ENCODE results near the gene APOL1.
"Not testable (repeated sequence)": the region's sequence is repeated elsewhere in the genome, so short reads cannot be mapped to it uniquely, and the experiment has no call there.

The APOL1 gene

GRCh38 chr22:36225333-36225922, 27.5 kb upstream of the APOL1 start:
- DNase-seq: no peak

DNA sequence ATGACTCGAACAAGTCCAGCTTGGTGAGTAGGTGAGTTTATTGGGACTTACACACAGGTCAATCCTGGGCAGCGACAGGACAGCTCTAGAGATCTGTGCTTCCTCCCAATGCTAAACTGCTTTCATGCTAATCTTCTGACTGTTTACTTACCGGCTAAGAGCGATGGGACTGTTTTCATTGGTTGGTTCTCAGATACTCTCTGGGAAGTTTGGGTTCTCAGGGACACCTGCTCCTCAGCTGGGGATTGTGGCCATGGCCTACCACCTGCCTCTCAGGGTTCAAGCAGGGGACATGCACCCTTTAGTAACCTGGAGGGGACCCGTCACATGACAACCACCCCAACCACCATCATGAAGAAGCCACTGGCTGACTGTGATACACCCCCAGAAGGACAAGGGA, 26.7 kb upstream of the APOL1 start:
- no peak for DNase-seq

- DNase-seq: no peak
Observed at GRCh38 chr22:36227396-36227795, 25.5 kb upstream of the APOL1 start.

GRCh38 chr22:36227806-36228205, 25.1 kb upstream of the APOL1 start:
- DNase-seq: no peak

GRCh38 chr22:36228369-36228768, 24.6 kb upstream of the APOL1 start:
- DNase-seq: not testable (repeated sequence)

GRCh38 chr22:36228944-36229343, 24.0 kb upstream of the APOL1 start:
- DNase-seq: no peak

DNA sequence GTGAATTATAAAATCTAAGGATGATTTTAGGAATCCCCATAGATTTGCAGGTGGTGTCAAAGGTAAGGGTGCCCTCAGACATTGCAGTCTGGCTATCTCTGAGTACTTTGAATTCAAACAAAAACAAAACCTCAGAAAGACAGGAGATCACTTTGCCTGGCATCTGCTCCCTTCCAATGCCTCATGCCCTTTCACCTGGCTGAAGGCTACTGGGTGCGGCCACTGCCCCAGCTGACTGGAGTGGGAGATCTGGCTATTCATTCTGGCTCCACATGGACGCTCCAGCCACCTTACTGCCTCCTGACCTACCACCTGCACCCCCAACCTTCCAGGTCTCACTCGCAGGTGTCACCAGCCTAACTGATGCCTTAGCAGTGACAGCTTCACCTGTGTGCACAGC, 23.3 kb upstream of the APOL1 start:
- DNase-seq: not testable (repeated sequence)

DNA sequence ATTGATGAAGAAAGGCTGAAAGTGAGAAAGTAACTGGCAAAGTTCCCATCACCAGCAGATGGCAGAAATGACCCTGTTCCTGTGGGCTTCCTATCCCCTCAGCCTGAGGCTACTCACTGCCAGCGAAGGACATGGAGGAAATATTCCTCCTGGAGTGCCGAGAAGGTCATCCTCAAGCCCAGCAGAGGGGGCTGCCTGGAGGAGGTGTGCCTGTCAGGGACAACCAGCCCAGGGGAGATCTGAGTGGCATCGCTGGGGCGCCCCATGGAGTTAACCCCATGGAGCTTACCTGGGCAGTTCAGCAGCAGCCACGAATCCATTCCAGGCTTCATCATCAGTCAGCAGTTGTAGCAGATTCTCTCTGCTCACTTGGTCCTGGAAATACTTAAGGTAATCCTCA, 21.9 kb upstream of the APOL1 start:
- DNase-seq: not testable (repeated sequence)

DNA sequence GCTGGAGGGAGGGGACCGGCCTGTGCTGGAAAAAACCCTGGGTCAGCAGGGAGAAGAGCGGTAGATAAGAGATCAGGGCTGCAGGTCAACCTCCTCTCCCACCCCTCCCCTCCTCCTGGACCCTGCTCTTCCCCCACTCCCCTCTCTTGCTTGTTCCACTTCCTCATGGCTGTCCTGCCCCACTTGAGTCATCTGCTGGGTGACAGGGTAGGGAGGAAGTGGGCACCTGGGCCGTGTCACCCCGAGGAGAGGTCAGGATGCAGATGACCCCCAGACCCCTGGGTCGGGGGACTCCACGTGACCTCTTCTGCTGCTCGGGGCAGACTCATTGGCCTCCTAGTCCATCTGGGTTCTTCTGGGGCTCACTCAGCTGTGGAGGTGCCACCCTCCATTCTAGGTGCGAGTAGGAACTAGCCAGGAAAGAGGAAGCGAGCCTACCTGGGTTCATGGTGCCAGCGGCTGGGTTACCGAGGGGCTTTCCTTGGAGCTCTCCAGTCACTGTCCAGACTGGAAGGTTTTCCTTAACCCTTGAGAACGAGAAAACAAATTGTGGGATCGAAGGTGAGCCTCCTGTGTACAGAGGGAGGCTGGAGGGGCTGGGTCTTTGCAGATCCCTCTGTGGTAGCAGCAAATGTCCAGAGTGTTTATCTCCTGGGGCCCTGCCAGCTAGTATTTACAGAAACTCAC, 20.1 kb upstream of the APOL1 start:
- DNase-seq: no peak

- no peak for DNase-seq
Observed at GRCh38 chr22:36233796-36234195, 19.1 kb upstream of the APOL1 start.

DNA sequence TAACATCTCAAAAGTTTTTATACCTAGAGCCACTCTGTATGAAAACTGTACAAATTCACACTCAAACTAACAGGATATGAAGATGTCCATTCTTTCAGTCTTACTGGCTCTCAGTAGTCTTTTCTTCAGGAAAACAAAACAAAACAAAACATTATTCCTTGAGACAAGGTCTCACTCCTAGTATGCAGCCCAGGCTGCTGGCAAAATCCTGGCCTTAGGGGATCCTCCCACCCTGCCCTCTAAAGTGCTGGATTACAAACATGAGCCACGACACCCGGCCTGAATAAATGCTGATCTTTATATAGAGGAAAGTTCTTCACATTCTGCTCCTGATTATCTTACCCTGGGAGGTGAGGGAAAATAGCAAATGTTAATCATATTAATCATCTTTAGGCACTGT, 18.7 kb upstream of the APOL1 start:
- no peak for DNase-seq

GRCh38 chr22:36234919-36235318, 18.0 kb upstream of the APOL1 start:
- no peak for DNase-seq

DNA sequence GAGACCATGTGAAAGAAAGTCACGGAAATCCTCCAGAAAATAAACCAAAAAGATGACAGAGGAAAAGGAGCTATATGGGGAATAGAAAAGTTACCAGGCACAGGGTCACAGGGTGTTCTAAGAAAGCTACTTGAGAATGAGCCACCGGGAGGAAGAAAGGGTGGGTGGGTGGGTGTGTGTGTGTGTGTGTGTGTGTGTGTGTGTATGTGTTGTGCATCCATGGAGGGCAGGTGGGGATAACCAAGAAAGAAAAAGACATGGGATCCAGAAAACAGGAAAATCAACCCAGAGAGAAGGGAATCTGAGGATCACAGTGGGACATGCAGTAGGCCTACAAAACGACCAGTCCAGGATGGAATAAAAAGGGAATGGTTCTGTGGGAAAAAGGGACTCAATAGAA, 17.3 kb upstream of the APOL1 start:
- no peak for DNase-seq

GRCh38 chr22:36236388-36237319, 16.3 kb upstream of the APOL1 start:
- DNase-seq: no peak

DNA sequence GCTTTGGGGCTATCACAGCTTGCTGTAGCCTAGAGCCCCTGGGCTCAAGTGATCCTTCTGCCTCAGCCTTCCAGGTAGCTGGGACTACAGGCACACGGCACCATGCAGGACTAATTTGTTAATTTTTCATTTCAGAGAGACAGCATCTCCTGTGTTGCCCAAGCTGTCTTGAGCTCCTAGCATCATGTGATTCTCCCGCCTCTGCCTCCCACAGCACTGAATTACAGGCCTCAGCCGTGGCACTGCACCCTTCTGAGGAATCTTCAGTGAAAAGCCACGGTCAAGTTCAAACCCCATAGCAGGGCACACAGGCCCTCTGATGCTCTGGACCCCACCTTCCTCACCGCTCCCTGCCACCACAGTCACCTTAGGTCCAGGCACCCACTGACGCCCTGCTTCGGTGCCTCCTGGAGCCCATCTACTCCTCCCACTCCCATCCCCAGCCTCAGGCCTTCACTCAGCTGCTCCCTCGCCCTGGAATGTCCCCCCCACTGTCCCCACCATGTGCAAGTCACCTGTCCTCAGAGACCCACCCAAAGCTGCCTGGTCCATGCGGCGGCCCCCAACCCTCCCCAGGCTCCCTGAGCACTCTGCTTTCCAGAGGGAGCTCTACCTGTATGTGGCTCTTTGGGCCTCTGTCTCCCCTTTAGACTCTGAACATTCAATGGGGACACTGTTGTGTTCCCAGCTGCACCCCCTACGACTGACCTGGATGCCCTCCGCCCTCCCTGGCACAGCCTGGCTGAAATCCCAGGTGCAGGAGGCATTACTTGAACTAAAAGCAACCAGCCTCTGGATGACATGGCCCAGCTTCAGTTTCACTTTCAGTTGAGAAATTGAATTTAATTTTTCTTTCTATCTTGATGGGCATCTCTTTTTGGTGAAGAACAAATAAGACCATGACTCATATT, 15.2 kb upstream of the APOL1 start:
- DNase-seq: no peak

GRCh38 chr22:36238373-36239149, 14.4 kb upstream of the APOL1 start:
- peak; percentile 9 to 10 for DNase-seq

GRCh38 chr22:36239150-36239400, 13.9 kb upstream of the APOL1 start:
- no peak for DNase-seq

DNA sequence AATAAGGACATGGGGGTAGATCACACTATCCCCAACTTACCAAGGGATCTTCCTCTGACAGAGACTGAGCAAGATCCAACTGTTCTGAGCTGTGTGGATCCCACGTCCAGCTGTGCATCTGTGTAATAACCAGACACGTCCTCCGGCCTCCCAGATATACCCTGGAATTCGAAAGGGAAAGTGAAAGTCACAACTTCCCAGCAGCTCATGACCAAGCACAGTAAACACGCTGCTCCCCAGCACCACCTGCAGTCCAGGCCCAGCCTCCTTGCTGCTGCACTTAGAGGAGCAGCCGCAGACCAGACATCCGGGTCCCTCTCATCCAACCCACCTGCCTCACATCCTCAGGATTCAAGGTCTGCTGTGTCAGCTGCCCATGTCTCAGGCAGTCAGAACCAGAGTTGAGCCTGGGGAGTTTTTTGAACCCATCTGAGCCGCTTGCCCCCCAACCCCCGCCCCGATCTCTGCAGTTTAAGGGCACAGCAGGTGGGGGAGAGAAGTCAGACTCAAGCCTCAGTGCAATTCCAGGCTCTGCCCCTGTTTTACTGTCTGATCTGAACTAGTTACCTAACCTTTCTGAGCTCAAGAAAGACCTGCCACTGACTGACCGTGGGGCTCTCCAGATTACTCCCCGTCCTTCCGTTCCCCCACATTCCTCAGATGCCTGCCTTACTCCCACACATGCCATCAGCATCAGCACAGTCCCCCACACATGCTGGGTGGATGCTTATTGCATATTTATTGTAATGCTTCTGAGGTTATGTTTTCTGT, 13.3 kb upstream of the APOL1 start, which contains the start of gene APOL2:
Gene APOL2 (minus strand): TSS at position 127 of the 771 bp plus-strand sequence. CDS start 6,365 bp downstream, outside the sequence.
- peak; percentile 79 to 88 for DNase-seq

GRCh38 chr22:36243986-36244385, 8.9 kb upstream of the APOL1 start:
- no peak for DNase-seq

DNA sequence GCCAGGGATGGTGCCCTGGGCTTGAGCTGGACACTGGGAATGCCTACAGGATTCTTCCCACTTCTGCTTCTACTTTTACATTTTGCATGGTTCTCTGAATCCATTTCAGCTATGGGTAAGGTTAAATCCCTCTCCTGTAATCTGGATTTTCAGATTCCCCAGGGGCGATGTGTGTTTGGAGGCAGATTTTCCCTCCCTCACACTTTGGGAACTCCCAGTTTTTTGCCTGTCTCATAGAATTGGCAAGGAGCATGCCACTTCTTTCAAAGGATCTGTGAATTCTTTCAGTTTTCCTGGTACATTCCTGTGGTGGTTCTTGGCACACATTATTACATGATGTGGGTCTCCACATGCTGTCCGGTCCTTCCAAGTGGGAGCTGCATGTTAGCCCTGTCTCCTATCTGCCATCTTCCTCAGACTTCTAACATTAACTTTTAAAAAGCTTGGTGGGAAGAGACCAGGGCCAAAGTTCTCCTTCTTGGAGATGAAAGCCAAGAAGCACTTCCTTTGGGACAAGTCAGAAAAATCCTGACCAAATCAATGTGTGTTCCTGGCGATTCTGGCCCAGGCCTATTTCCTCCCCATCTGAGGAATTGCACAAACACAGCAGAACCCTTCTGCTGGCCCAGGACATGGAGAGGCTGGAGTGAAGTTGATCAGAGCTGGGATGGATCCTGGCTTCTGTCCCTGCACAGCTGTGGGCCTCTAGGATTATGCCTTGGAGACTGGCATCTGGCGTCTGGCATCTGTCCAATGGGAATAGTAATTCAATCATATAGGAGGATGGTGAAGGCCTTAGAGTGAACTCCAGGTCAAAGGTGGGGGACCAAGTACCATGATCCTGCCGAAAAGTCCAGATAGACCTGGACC, 8.2 kb upstream of the APOL1 start:
- DNase-seq: no peak
